HepG2 (cell line): ENCODE measurements around the gene ACSL6. TPM values are rescaled to one million over a fixed set of nuclear protein-coding genes. Genes with fewer than 3 reads are reported as not detected.

ENCODE experiments used
- HNRNPUL1 ChIP-seq: fragments of 200-400 bp; formaldehyde crosslinking; IDR thresholded peaks from 2 replicates; pipeline ENCODE4 v1.6.1; 2017; ENCODE audit warnings: low read depth, mild to moderate bottlenecking, low read length, moderate library complexity
- LRRFIP1 ChIP-seq: sonication (generic); formaldehyde crosslinking; conservative IDR thresholded peaks from 2 replicates; pipeline ENCODE4 v1.4.0; 2020; ENCODE audit warnings: missing genetic modification reagents
- MAZ ChIP-seq, 2 experiments: sonication (generic) in 1 of 2; formaldehyde crosslinking in 1 of 2; IDR thresholded peaks; 2 replicates each; pipeline versions ENCODE4 v1.5.0 to v1.6.1; 2012 to 2020; ENCODE audit warnings: low read depth in 2 of 2, mild to moderate bottlenecking in 2 of 2, borderline replicate concordance in 1 of 2, improper control_type of control experiment in 1 of 2, low read length in 1 of 2, missing genetic modification reagents in 1 of 2, moderate library complexity in 1 of 2
- PAXIP1 ChIP-seq: sonication (generic); formaldehyde crosslinking; conservative IDR thresholded peaks from 2 replicates; pipeline ENCODE4 v1.4.0; 2020; ENCODE audit warnings: mild to moderate bottlenecking, missing genetic modification reagents, moderate library complexity
- REXO4 ChIP-seq: sonication (generic); formaldehyde crosslinking; IDR thresholded peaks from 2 replicates; pipeline ENCODE4 v1.8.0; 2022; ENCODE audit warnings: missing genetic modification reagents, mild to moderate bottlenecking, borderline replicate concordance
- SALL1 ChIP-seq: sonication (generic); formaldehyde crosslinking; IDR thresholded peaks from 2 replicates; pipeline ENCODE4 v1.8.0; 2022; ENCODE audit warnings: mild to moderate bottlenecking, missing genetic modification reagents
- SAP130 ChIP-seq: IDR thresholded peaks from 2 replicates; pipeline ENCODE4 v1.6.1; 2016; ENCODE audit warnings: low read depth
- TFDP2 ChIP-seq: sonication (generic); formaldehyde crosslinking; IDR thresholded peaks from 2 replicates; pipeline ENCODE4 v1.4.0; 2020; ENCODE audit warnings: missing genetic modification reagents
- ZBTB7B ChIP-seq: sonication (generic); formaldehyde crosslinking; IDR thresholded peaks from 2 replicates; pipeline ENCODE4 v1.4.0; 2020; ENCODE audit warnings: missing genetic modification reagents
- ZFY ChIP-seq: sonication (generic); formaldehyde crosslinking; IDR thresholded peaks from 2 replicates; pipeline ENCODE4 v1.4.0; 2020; ENCODE audit warnings: missing genetic modification reagents
- ZMYM4 ChIP-seq: sonication (generic); formaldehyde crosslinking; IDR thresholded peaks from 2 replicates; pipeline ENCODE4 v1.8.1; 2023; ENCODE audit warnings: mild to moderate bottlenecking, missing genetic modification reagents
- ZNF260 ChIP-seq: sonication (generic); formaldehyde crosslinking; IDR thresholded peaks from 2 replicates; pipeline ENCODE4 v1.4.0; 2020; ENCODE audit warnings: missing genetic modification reagents, low read depth, mild to moderate bottlenecking, borderline replicate concordance
- ZNF263 ChIP-seq: sonication (generic); formaldehyde crosslinking; IDR thresholded peaks from 2 replicates; pipeline ENCODE4 v1.4.0; 2020; ENCODE audit warnings: missing genetic modification reagents
- ZNF274 ChIP-seq: sonication (generic); formaldehyde crosslinking; IDR thresholded peaks from 2 replicates; pipeline ENCODE4 v1.5.1; 2020; ENCODE audit warnings: mild to moderate bottlenecking, missing genetic modification reagents
- ZNF333 ChIP-seq: sonication (generic); formaldehyde crosslinking; IDR thresholded peaks from 2 replicates; pipeline ENCODE4 v1.4.0; 2020; ENCODE audit warnings: mild to moderate bottlenecking, missing genetic modification reagents, borderline replicate concordance
- ZNF34 ChIP-seq: sonication (generic); formaldehyde crosslinking; IDR thresholded peaks from 2 replicates; pipeline ENCODE4 v1.4.0; 2020; ENCODE audit warnings: mild to moderate bottlenecking, missing genetic modification reagents, borderline replicate concordance
- ZNF792 ChIP-seq: IDR thresholded peaks from 2 replicates; pipeline ENCODE4 v1.6.1; 2016
- ZSCAN21 ChIP-seq: sonication (generic); formaldehyde crosslinking; IDR thresholded peaks from 2 replicates; pipeline ENCODE4 v1.8.0; 2022; ENCODE audit warnings: mild to moderate bottlenecking, missing genetic modification reagents, moderate library complexity, borderline replicate concordance
- polyA plus RNA-seq, 8 experiments: library from polyadenylated mRNA; depleted of rRNA in 3 of 8; stranded (reverse) in 7 of 8; unstranded in 1 of 8; fragments of >200 nt; fragmentation: Illumina TruSeq in 4 of 8; extraction: Trizol in 4 of 8; gene quantifications; 2 replicates each; pipeline versions ENCODE4 v1.2.1 to v1.2.3, GENCODE V29; 2011 to 2016; ENCODE audit warnings: low read depth in 4 of 8, missing spikeins in 1 of 8, mixed read lengths in 1 of 8; ENCODE audit not compliant: insufficient read depth in 1 of 8
- total RNA-seq, 5 experiments: library from RNA; depleted of rRNA; stranded (reverse); fragments of >200 nt; fragmentation: Illumina TruSeq; extraction: Trizol; gene quantifications; 2 replicates each; pipeline ENCODE4 v1.2.3, GENCODE V29; 2016; ENCODE audit warnings: low read depth in 1 of 5
- TF ChIP-seq, protein P1 (sequence below): sonication (generic); formaldehyde crosslinking; IDR thresholded peaks from 2 replicates; pipeline ENCODE4 v1.9.0; 2022; ENCODE audit warnings: missing genetic modification reagents, mild to moderate bottlenecking, borderline replicate concordance

ACSL6 gene
- total and polyA plus RNA-seq, 2 of the 13 experiments (the other 11 are each of a cell fraction or from before 2014, with no cell fraction given): 3.7 to 3.8 TPM

DNA sequence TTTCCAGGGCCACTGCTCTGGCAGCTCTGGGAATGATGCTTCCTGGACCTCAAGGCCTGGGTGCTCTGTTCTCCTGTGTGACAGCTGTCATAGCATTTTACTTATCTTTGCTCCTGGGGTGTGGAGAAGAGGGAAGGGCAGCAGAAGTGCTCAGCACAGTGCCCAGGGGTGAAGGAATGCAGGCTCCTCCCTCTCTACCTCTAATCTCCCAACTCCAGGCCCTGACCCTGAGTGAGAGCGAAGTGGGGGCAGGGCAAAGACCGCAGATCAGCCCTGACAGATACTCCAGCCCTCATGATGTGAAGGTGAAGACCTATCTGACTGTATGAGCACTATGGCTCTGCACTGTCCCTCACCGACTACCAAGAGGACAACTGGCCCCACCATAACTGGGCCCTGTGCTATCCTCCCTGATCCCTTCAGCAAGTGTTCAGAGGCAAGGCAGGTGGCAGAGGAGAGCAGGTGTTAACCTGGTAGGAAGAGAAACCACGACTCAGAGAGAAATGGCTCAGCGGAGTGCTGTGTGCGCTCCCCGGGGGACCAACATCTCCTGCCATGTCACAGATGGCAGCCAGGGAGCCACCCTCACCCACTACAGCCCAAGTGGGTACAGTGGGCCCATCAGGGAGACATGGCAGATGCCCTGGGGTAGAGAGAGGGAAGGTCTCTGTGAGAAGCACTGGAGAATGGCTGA is 16.8 kb downstream of the ACSL6 start (continued):
- TF ChIP-seq ZNF34 (CRISPR knock-in tag) (0 out of 2 replicates have a peak, but pooled peaks have one; percentile 68), ZNF263 (CRISPR knock-in tag) (peak; percentile 96), ZMYM4 (peak; percentile 54), HNRNPUL1 (no peak), SALL1 (CRISPR knock-in tag) (peak; percentile 56), ZSCAN21 (CRISPR knock-in tag) (peak; percentile 79), TFDP2 (CRISPR knock-in tag) (no peak), LRRFIP1 (no peak), ZBTB7B (0 out of 2 replicates have a peak, but pooled peaks have one; percentile 47), REXO4 (CRISPR knock-in tag) (no peak), ZNF260 (CRISPR knock-in tag) (no peak), PAXIP1 (CRISPR knock-in tag) (peak; percentile 70), SAP130 (CRISPR knock-in tag) (peak; percentile 30; the same call in 1 of the 2 replicates), ZNF274 (CRISPR knock-in tag) (0 out of 2 replicates have a peak, but pooled peaks have one; percentile 33), ZFY (peak; percentile 59), ZNF333 (CRISPR knock-in tag) (no peak), ZNF792 (CRISPR knock-in tag) (no peak), MAZ (IDR thresholded peaks at IDR 0.05; ENCODE audit: borderline replicate concordance, low read depth, low read length) (no peak), MAZ (CRISPR knock-in tag; IDR thresholded peaks at IDR 0.05; ENCODE audit: low read depth) (no peak)
- TF ChIP-seq, protein P1, sequence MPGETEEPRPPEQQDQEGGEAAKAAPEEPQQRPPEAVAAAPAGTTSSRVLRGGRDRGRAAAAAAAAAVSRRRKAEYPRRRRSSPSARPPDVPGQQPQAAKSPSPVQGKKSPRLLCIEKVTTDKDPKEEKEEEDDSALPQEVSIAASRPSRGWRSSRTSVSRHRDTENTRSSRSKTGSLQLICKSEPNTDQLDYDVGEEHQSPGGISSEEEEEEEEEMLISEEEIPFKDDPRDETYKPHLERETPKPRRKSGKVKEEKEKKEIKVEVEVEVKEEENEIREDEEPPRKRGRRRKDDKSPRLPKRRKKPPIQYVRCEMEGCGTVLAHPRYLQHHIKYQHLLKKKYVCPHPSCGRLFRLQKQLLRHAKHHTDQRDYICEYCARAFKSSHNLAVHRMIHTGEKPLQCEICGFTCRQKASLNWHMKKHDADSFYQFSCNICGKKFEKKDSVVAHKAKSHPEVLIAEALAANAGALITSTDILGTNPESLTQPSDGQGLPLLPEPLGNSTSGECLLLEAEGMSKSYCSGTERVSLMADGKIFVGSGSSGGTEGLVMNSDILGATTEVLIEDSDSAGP (CRISPR knock-in tag): peak; percentile 6; the same call in 1 of the 2 replicates
